ENCODE measurements around the gene FAM76A. TPM values are rescaled to one million over a fixed set of nuclear protein-coding genes. Genes with fewer than 3 reads are reported as not detected.

Gene FAM76A
- total and polyA plus RNA-seq, 9 of the 15 experiments (the other 6 are each of a cell fraction or from before 2014, with no cell fraction given) = 9.5 to 14.6 (median 11.4) TPM

GRCh38 chr1:27772932-27773825 lies 47.4 kb downstream of the FAM76A start, which contains the start of gene STX12 (continued):
- no peak for TF ChIP-seq SMARCA4 (IDR thresholded peaks at IDR 0.05)
- TF ChIP-seq BCLAF1 (IDR thresholded peaks at IDR 0.05; ENCODE audit: borderline replicate concordance in 1 of 2, control insufficient read depth in 1 of 2, low read depth in 2 of 2, low read length in 1 of 2) = no peak
- no peak for TF ChIP-seq ZNF592 (IDR thresholded peaks at IDR 0.05)
- TF ChIP-seq SMARCE1 (IDR thresholded peaks at IDR 0.05) = no peak
- TF ChIP-seq SLC30A9 (CRISPR knock-in tag; IDR thresholded peaks at IDR 0.05) = no peak
- TF ChIP-seq MAFK (IDR thresholded peaks at IDR 0.05; ENCODE audit: low read length) = no peak
- TF ChIP-seq FOXA3 (CRISPR knock-in tag; conservative IDR thresholded peaks at IDR 0.05 in 1 of 2, IDR thresholded peaks at IDR 0.05 in 1 of 2) = 0 out of 4 replicates have a peak, but pooled peaks of 1 of the 2 experiments have one; percentile 50
- TF ChIP-seq E2F4 (CRISPR knock-in tag; IDR thresholded peaks at IDR 0.05; ENCODE audit: low read depth) = peak; percentile 16; the same call in 1 of the 2 replicates
- 0 out of 2 replicates have a peak, but pooled peaks have one; percentile 25 for TF ChIP-seq MBD2 (IDR thresholded peaks at IDR 0.05; ENCODE audit: borderline replicate concordance, low read depth)
- no peak for TF ChIP-seq ZNF212 (CRISPR knock-in tag; IDR thresholded peaks at IDR 0.05)
- TF ChIP-seq YY1 (IDR thresholded peaks at IDR 0.05; ENCODE audit: borderline replicate concordance in 1 of 3, control insufficient read depth in 1 of 3, extremely low read depth in 1 of 3, insufficient read depth in 3 of 3, insufficient read length in 1 of 3, insufficient replicate concordance in 2 of 3, low read depth in 1 of 3, low read length in 2 of 3) = peak in 1 of 3 experiments; percentile 19
- TF ChIP-seq ZNF764 (CRISPR knock-in tag; IDR thresholded peaks at IDR 0.05; ENCODE audit: low read depth) = no peak
- no peak for TF ChIP-seq CREBBP (IDR thresholded peaks at IDR 0.05; ENCODE audit: low read depth, low read length)
- TF ChIP-seq CC2D1A (IDR thresholded peaks at IDR 0.05) = no peak
- no peak for TF ChIP-seq KLF6 (CRISPR knock-in tag; IDR thresholded peaks at IDR 0.05; ENCODE audit: borderline replicate concordance)
- no peak for TF ChIP-seq HDAC6 (IDR thresholded peaks at IDR 0.05; ENCODE audit: low read depth, low read length)
- TF ChIP-seq BHLHE40 (IDR thresholded peaks at IDR 0.05; ENCODE audit: low read length) = peak; percentile 96

Measured in K562 (cell line).